Measurements from ENCODE around the gene RGMA. TPM values are rescaled to one million over a fixed set of nuclear protein-coding genes. Genes with fewer than 3 reads are reported as not detected.

The RGMA gene
- total RNA-seq, 1 experiment from 2014 or later: 41.4 TPM

DNA sequence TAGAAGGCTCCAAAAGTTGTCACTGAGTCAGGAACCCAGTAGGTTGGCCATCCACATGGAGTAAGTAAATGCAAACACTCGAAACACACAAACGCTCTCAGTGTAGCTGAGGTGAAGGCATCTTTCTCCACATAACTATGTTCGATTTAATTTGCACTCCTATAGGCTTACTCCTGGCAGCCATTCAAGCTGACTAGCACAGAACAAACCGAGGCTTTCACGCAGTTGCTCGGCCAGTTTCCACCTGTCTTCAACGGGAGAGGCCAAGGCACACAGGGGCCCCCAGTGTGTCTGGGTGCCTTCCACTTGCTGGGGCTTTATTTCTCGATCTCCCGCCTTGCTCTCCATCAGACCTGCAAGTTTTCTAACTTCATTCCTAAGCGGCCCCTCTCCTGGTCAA lies 18.9 kb downstream of the RGMA start:
- Histone ChIP-seq H2AK5ac (ENCODE audit: insufficient read length, low read length) (no peak overlapping the region), H4K20me1 (ENCODE audit: control insufficient read depth, insufficient read depth, insufficient read length) (no peaks in the 10 kb centered on the region), H4K5ac (ENCODE audit: insufficient read length, low read depth, low read length) (no peak overlapping the region), H3K18ac (ENCODE audit: insufficient read length, low read depth, low read length) (no peak overlapping the region), H2BK20ac (ENCODE audit: low read depth, low read length, poor library complexity, severe bottlenecking) (no peak overlapping the region), H3K4me1 (ENCODE audit: insufficient read depth, low read length) (peaks cover 8% of the 10 kb centered on the region; the same call in 1 of the 2 replicates), H3K9ac (ENCODE audit: extremely low read depth, insufficient read length, low read length) (no peak overlapping the region), H3K56ac (ENCODE audit: insufficient read length, low read depth, low read length) (no peak overlapping the region), H4K91ac (ENCODE audit: insufficient read length, low read depth, low read length) (no peak overlapping the region), H4K8ac (replicated peaks; ENCODE audit: insufficient read length, low read depth, low read length) (no peak overlapping the region), H3K9me3 (ENCODE audit: control insufficient read depth, low read depth, low read length) (no peaks in the 10 kb centered on the region), H2BK120ac (ENCODE audit: low read depth, low read length, poor library complexity, severe bottlenecking) (no peak overlapping the region), H2AFZ (ENCODE audit: low read length) (no peak overlapping the region), H3T11ph (ENCODE audit: low read length) (no peak overlapping the region), H3K27ac (ENCODE audit: insufficient read length, low read depth, low read length) (no peak overlapping the region), H2BK12ac (ENCODE audit: insufficient read length, low read depth, low read length) (no peak overlapping the region), H3K23ac (ENCODE audit: insufficient read length, low read depth, low read length) (no peak overlapping the region), H3K14ac (ENCODE audit: insufficient read depth, low read length) (no peak overlapping the region), H2BK5ac (ENCODE audit: insufficient read length, low read length) (no peak overlapping the region), H3K23me2 (ENCODE audit: insufficient read length, low read depth, low read length, poor library complexity, severe bottlenecking) (peaks cover 19% of the 10 kb centered on the region), H3K79me1 (ENCODE audit: insufficient read depth, low read depth, low read length, poor library complexity, severe bottlenecking) (peaks cover 8% of the 10 kb centered on the region), H3K4ac (ENCODE audit: low read depth, low read length) (no peak overlapping the region), H3K4me2 (ENCODE audit: insufficient read depth, insufficient read length, low read length) (peak overlapping the region; percentile 52), H3K79me2 (ENCODE audit: insufficient read depth, low read length) (peaks cover 22% of the 10 kb centered on the region; the same call in 1 of the 2 replicates), H2BK15ac (ENCODE audit: low read depth, low read length) (no peak overlapping the region), H3K27me3 (ENCODE audit: insufficient read depth, low read length) (no peaks in the 10 kb centered on the region; the same call in 1 of the 2 replicates)
- no peaks in the 10 kb centered on the region; a peak in 1 of 5 replicates for H3K9me3 Mint-ChIP-seq
- H3K27ac Mint-ChIP-seq: peak overlapping the region in 2 of 3 experiments; percentile 61 to 95; a peak in 3 of 7 replicates
- TF ChIP-seq, protein P1, sequence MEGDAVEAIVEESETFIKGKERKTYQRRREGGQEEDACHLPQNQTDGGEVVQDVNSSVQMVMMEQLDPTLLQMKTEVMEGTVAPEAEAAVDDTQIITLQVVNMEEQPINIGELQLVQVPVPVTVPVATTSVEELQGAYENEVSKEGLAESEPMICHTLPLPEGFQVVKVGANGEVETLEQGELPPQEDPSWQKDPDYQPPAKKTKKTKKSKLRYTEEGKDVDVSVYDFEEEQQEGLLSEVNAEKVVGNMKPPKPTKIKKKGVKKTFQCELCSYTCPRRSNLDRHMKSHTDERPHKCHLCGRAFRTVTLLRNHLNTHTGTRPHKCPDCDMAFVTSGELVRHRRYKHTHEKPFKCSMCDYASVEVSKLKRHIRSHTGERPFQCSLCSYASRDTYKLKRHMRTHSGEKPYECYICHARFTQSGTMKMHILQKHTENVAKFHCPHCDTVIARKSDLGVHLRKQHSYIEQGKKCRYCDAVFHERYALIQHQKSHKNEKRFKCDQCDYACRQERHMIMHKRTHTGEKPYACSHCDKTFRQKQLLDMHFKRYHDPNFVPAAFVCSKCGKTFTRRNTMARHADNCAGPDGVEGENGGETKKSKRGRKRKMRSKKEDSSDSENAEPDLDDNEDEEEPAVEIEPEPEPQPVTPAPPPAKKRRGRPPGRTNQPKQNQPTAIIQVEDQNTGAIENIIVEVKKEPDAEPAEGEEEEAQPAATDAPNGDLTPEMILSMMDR (conservative IDR thresholded peaks at IDR 0.05): no peak
- H3K36me3 Mint-ChIP-seq (ENCODE audit: insufficient read depth in 1 of 3, low read depth in 3 of 3): peaks cover 21 to 63% (median 36%) of the 10 kb centered on the region in 3 experiments
- DNase-seq: no peak
- no CpG with 5 or more reads among the region's 10 CpGs for WGBS (ENCODE audit: extremely low coverage, insufficient read length, low lambda C conversion rate)
- H3K27me3 Mint-ChIP-seq (ENCODE audit: low read depth): peaks cover 19% of the 10 kb centered on the region
- H3K4me3 Mint-ChIP-seq: peak overlapping the region; percentile 87 to 98; a peak in 3 of 5 replicates
- H3K4me1 Mint-ChIP-seq: peaks cover 63 to 78% of the 10 kb centered on the region in 2 experiments

Measured in H9 (cell line).